GM23338 (cell line): ENCODE measurements around the gene GIMAP5. TPM values are rescaled to one million over a fixed set of nuclear protein-coding genes. Genes with fewer than 3 reads are reported as not detected.

Source experiments
- ATAC-seq: fragments of 200-7000 bp; cut with Tn5 transposase; 3 replicates; pipeline ENCODE4 v1.9.1; 2020
- DNase-seq: peaks from one replicate; pipeline ENCODE4 v3.0.0-alpha.2; 2015; ENCODE audit warnings: low spot score
- H2AFZ ChIP-seq: fragments of 200-600 bp; sonication (generic); 2 replicates; pipeline ENCODE4 v1.8.0; 2016; ENCODE audit warnings: antibody characterized with exemption, mild to moderate bottlenecking, moderate library complexity
- H3F3A ChIP-seq: fragments of 200-600 bp; sonication (generic); replicated peaks from 2 replicates; pipeline ENCODE4 v1.8.0; 2017; ENCODE audit warnings: antibody characterized with exemption, mixed run types, low read depth
- H3K27ac ChIP-seq: fragments of 200-600 bp; sonication (generic); 2 replicates; pipeline ENCODE4 v1.6.1; 2016; ENCODE audit warnings: low read depth
- H3K27me3 ChIP-seq: fragments of 200-600 bp; sonication (generic); 2 replicates; pipeline ENCODE4 v1.8.0; 2016; ENCODE audit warnings: mild to moderate bottlenecking, mixed run types, moderate library complexity; ENCODE audit not compliant: insufficient read depth
- H3K36me3 ChIP-seq: fragments of 200-600 bp; sonication (generic); 2 replicates; pipeline ENCODE4 v1.8.0; 2016; ENCODE audit warnings: mild to moderate bottlenecking; ENCODE audit not compliant: insufficient read depth
- H3K4me1 ChIP-seq: fragments of 200-600 bp; sonication (generic); 2 replicates; pipeline ENCODE4 v1.8.0; 2016; ENCODE audit warnings: mild to moderate bottlenecking, moderate library complexity; ENCODE audit not compliant: insufficient read depth
- H3K4me2 ChIP-seq: fragments of 200-600 bp; sonication (generic); 2 replicates; pipeline ENCODE4 v1.7.1; 2017; ENCODE audit warnings: mixed run types
- H3K4me3 ChIP-seq: fragments of 200-600 bp; sonication (generic); 2 replicates; pipeline ENCODE4 v1.6.1; 2016; ENCODE audit warnings: mixed run types
- H3K79me2 ChIP-seq: fragments of 200-600 bp; sonication (generic); replicated peaks from 2 replicates; pipeline ENCODE4 v1.8.0; 2017; ENCODE audit warnings: mild to moderate bottlenecking; ENCODE audit not compliant: insufficient read depth
- H3K9me2 ChIP-seq: fragments of 200-600 bp; sonication (generic); 2 replicates; pipeline ENCODE4 v1.8.0; 2017; ENCODE audit not compliant: insufficient read depth
- H4K20me1 ChIP-seq: fragments of 200-600 bp; sonication (generic); replicated peaks from 2 replicates; pipeline ENCODE4 v1.8.0; 2017; ENCODE audit warnings: mild to moderate bottlenecking; ENCODE audit not compliant: insufficient read depth
- H3K27ac Mint-ChIP-seq: 2 replicates; pipeline ENCODE4 v1.8.0; 2020; ENCODE audit warnings: inconsistent platforms, mild to moderate bottlenecking, moderate library complexity, mixed read lengths
- H3K27me3 Mint-ChIP-seq: 3 replicates; pipeline ENCODE4 v1.8.0; 2022; ENCODE audit warnings: low read depth, mild to moderate bottlenecking, moderate library complexity, mixed read lengths, inconsistent platforms; ENCODE audit not compliant: insufficient read depth, poor library complexity
- H3K36me3 Mint-ChIP-seq: 3 replicates; pipeline ENCODE4 v1.8.0; 2021; ENCODE audit warnings: low read depth, mild to moderate bottlenecking, inconsistent platforms, moderate library complexity, mixed read lengths
- H3K4me1 Mint-ChIP-seq: 3 replicates; pipeline ENCODE4 v1.8.0; 2020; ENCODE audit warnings: mild to moderate bottlenecking, inconsistent platforms, mixed read lengths
- H3K4me3 Mint-ChIP-seq: 3 replicates; pipeline ENCODE4 v1.8.0; 2021; ENCODE audit warnings: moderate library complexity, mild to moderate bottlenecking, inconsistent platforms, mixed read lengths
- H3K9me3 Mint-ChIP-seq: 3 replicates; pipeline ENCODE4 v1.8.0; 2020; ENCODE audit warnings: moderate library complexity, mild to moderate bottlenecking, inconsistent platforms, mixed read lengths
- CREB1 ChIP-seq: fragments of 250-450 bp; sonication (Bioruptor Pico); IDR thresholded peaks from 2 replicates; pipeline ENCODE4 v1.5.0; 2020; ENCODE audit warnings: low read depth, mild to moderate bottlenecking, moderate library complexity
- ETS1 ChIP-seq: IDR thresholded peaks from 2 replicates; pipeline ENCODE4 v1.6.1; 2016; ENCODE audit warnings: antibody characterized with exemption
- JUNB ChIP-seq: IDR thresholded peaks from one replicate; pipeline ENCODE4 v1.6.1; 2016; ENCODE audit warnings: antibody characterized with exemption; ENCODE audit not compliant: unreplicated experiment
- NANOG ChIP-seq: IDR thresholded peaks from 2 replicates; pipeline ENCODE4 v1.6.1; 2016; ENCODE audit warnings: antibody characterized with exemption, borderline replicate concordance
- REST ChIP-seq: IDR thresholded peaks from one replicate; pipeline ENCODE4 v1.6.1; 2018; ENCODE audit warnings: antibody characterized with exemption; ENCODE audit not compliant: unreplicated experiment
- STAT1 ChIP-seq: IDR thresholded peaks from one replicate; pipeline ENCODE4 v1.6.1; 2016; ENCODE audit warnings: antibody characterized with exemption; ENCODE audit not compliant: unreplicated experiment
- ZNF114 ChIP-seq: fragments of 250-450 bp; sonication (Bioruptor Pico); IDR thresholded peaks from 2 replicates; pipeline ENCODE4 v1.5.0; 2020; ENCODE audit warnings: mild to moderate bottlenecking, moderate library complexity
- ZNF331 ChIP-seq: fragments of 250-450 bp; sonication (Bioruptor Pico); IDR thresholded peaks from 2 replicates; pipeline ENCODE4 v1.5.0; 2020; ENCODE audit warnings: low read depth, mild to moderate bottlenecking, moderate library complexity
- ZNF462 ChIP-seq: fragments of 250-450 bp; sonication (Bioruptor Pico); IDR thresholded peaks from 2 replicates; pipeline ENCODE4 v1.5.0; 2020; ENCODE audit warnings: mild to moderate bottlenecking, moderate library complexity
- polyA plus RNA-seq: library from polyadenylated mRNA; unstranded; fragments of >200 nt; fragmentation: Nextera tagmentation; extraction: Ambion mirVana; gene quantifications from 2 replicates; pipeline ENCODE4 v1.2.1, GENCODE V29; 2016
- total RNA-seq: library from RNA; depleted of rRNA; stranded (reverse); fragments of >200 nt; shearing (Covaris generic); gene quantifications from 2 replicates; pipeline ENCODE4 v1.2.3, GENCODE V29; 2014

The GIMAP5 gene
- total and polyA plus RNA-seq, 2 experiments from 2014 or later, result not detected

GRCh38 chr7:150744041-150744656 lies 6.9 kb downstream of the GIMAP5 start:
- Mint-ChIP-seq H3K9me3 (no peaks in the 10 kb centered on the region; the same call in 1 of the 3 replicates), H3K36me3 (no peaks in the 10 kb centered on the region), H3K4me1 (no peaks in the 10 kb centered on the region), H3K4me3 (no peak overlapping the region), H3K27ac (no peak overlapping the region), H3K27me3 (peaks cover 98% of the 10 kb centered on the region)
- peaks cover 8% of the 10 kb centered on the region for H4K20me1 ChIP-seq
- H3K27me3 ChIP-seq, result peaks cover 98% of the 10 kb centered on the region
- no peak overlapping the region for H3K4me3 ChIP-seq
- no peaks in the 10 kb centered on the region for H3K36me3 ChIP-seq
- no peak overlapping the region for H3K4me2 ChIP-seq
- DNase-seq (no peak), ATAC-seq (no peak)
- no peaks in the 10 kb centered on the region for H3K79me2 ChIP-seq
- no peak overlapping the region for H2AFZ ChIP-seq
- no peak overlapping the region for H3K27ac ChIP-seq
- H3K4me1 ChIP-seq, result no peaks in the 10 kb centered on the region
- H3F3A ChIP-seq, result no peaks in the 10 kb centered on the region
- TF ChIP-seq CREB1 (CRISPR knock-in tag), result no peak
- no peaks in the 10 kb centered on the region for H3K9me2 ChIP-seq

- ATAC-seq, result no peak
- H3K4me3 Mint-ChIP-seq, result no peak overlapping the region
- no peak overlapping the region for H2AFZ ChIP-seq
- TF ChIP-seq JUNB (no peak), STAT1 (no peak), NANOG (no peak), REST (no peak), ZNF462 (CRISPR knock-in tag) (no peak), ZNF331 (CRISPR knock-in tag) (no peak), ETS1 (no peak), ZNF114 (CRISPR knock-in tag) (no peak)
Measured at GRCh38 chr7:150745086-150745485, 7.9 kb downstream of the GIMAP5 start.

More at GRCh38 chr7:150745086-150745485, 7.9 kb downstream of the GIMAP5 start:
- Histone ChIP-seq H3K27ac (no peak overlapping the region), H3F3A (no peaks in the 10 kb centered on the region), H3K27me3 (peaks cover 98% of the 10 kb centered on the region), H3K4me2 (no peak overlapping the region), H4K20me1 (peaks cover 4% of the 10 kb centered on the region), H3K4me1 (no peaks in the 10 kb centered on the region), H3K4me3 (no peak overlapping the region), H3K36me3 (no peaks in the 10 kb centered on the region), H3K79me2 (no peaks in the 10 kb centered on the region), H3K9me2 (no peaks in the 10 kb centered on the region)
- no peaks in the 10 kb centered on the region; the same call in 1 of the 3 replicates for H3K9me3 Mint-ChIP-seq
- no peaks in the 10 kb centered on the region for H3K4me1 Mint-ChIP-seq
- no peak overlapping the region for H3K27ac Mint-ChIP-seq
- no peaks in the 10 kb centered on the region for H3K36me3 Mint-ChIP-seq
- peaks cover 96% of the 10 kb centered on the region for H3K27me3 Mint-ChIP-seq
- DNase-seq, result no peak
